GM23338 (cell line): Measurements from ENCODE around the gene CIAPIN1.

Experiments used
- CREB1 ChIP-seq: fragments of 250-450 bp; sonication (Bioruptor Pico); IDR thresholded peaks from 2 replicates; pipeline ENCODE4 v1.5.0; 2020; ENCODE audit warnings: low read depth, mild to moderate bottlenecking, moderate library complexity
- CTCF ChIP-seq, 2 experiments: fragments of 200-600 bp in 1 of 2; sonication (generic) in 1 of 2; conservative IDR thresholded peaks; 2 replicates each; pipeline versions ENCODE4 v1.5.1 to v1.6.1; 2016 to 2017; ENCODE audit warnings: antibody characterized with exemption in 2 of 2, low read depth in 2 of 2, mild to moderate bottlenecking in 2 of 2, moderate library complexity in 1 of 2
- EZH2 ChIP-seq: fragments of 200-600 bp; sonication (generic); IDR thresholded peaks from one replicate; pipeline ENCODE4 v1.8.0; 2017; ENCODE audit warnings: antibody characterized with exemption, mild to moderate bottlenecking, low read depth; ENCODE audit not compliant: unreplicated experiment
- EZH2phosphoT487 ChIP-seq: fragments of 200-600 bp; sonication (generic); IDR thresholded peaks from one replicate; pipeline ENCODE4 v1.8.1; 2018; ENCODE audit warnings: antibody characterized with exemption; ENCODE audit not compliant: unreplicated experiment
- JUNB ChIP-seq: IDR thresholded peaks from one replicate; pipeline ENCODE4 v1.6.1; 2016; ENCODE audit warnings: antibody characterized with exemption; ENCODE audit not compliant: unreplicated experiment
- POLR2AphosphoS5 ChIP-seq: IDR thresholded peaks from 2 replicates; pipeline ENCODE4 v1.6.1; 2016; ENCODE audit warnings: antibody characterized with exemption, low read depth
- STAT1 ChIP-seq: IDR thresholded peaks from one replicate; pipeline ENCODE4 v1.6.1; 2016; ENCODE audit warnings: antibody characterized with exemption; ENCODE audit not compliant: unreplicated experiment
- ZNF331 ChIP-seq: fragments of 250-450 bp; sonication (Bioruptor Pico); IDR thresholded peaks from 2 replicates; pipeline ENCODE4 v1.5.0; 2020; ENCODE audit warnings: low read depth, mild to moderate bottlenecking, moderate library complexity
- TF ChIP-seq, protein P1 (sequence below): IDR thresholded peaks from one replicate; pipeline ENCODE4 v1.6.1; 2018; ENCODE audit warnings: antibody characterized with exemption; ENCODE audit not compliant: unreplicated experiment

DNA sequence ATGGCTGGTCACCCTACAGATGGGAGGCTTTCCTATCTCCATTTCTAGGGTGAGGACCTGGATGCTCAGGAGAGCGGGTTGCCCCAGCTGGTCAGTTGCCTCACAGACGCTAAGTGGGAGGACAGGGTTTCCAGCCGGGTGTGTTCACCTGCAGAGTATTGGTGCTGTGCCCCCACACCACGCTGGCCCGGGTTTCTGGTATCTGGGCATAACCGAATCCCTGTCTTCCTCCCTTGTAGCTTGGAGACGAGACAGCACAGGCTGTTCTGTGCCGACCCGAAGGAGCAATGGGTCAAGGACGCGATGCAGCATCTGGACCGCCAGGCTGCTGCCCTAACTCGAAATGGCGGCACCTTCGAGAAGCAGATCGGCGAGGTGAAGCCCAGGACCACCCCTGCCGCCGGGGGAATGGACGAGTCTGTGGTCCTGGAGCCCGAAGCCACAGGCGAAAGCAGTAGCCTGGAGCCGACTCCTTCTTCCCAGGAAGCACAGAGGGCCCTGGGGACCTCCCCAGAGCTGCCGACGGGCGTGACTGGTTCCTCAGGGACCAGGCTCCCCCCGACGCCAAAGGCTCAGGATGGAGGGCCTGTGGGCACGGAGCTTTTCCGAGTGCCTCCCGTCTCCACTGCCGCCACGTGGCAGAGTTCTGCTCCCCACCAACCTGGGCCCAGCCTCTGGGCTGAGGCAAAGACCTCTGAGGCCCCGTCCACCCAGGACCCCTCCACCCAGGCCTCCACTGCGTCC is 65.2 kb downstream of the CIAPIN1 start:
- TF ChIP-seq CTCF (conservative IDR thresholded peaks at IDR 0.05; ENCODE audit: low read depth in 2 of 2) (no peak), EZH2 (no peak), CREB1 (no peak), POLR2AphosphoS5 (no peak), STAT1 (no peak), EZH2phosphoT487 (no peak), ZNF331 (CRISPR knock-in tag) (no peak), JUNB (no peak)
- TF ChIP-seq, protein P1, sequence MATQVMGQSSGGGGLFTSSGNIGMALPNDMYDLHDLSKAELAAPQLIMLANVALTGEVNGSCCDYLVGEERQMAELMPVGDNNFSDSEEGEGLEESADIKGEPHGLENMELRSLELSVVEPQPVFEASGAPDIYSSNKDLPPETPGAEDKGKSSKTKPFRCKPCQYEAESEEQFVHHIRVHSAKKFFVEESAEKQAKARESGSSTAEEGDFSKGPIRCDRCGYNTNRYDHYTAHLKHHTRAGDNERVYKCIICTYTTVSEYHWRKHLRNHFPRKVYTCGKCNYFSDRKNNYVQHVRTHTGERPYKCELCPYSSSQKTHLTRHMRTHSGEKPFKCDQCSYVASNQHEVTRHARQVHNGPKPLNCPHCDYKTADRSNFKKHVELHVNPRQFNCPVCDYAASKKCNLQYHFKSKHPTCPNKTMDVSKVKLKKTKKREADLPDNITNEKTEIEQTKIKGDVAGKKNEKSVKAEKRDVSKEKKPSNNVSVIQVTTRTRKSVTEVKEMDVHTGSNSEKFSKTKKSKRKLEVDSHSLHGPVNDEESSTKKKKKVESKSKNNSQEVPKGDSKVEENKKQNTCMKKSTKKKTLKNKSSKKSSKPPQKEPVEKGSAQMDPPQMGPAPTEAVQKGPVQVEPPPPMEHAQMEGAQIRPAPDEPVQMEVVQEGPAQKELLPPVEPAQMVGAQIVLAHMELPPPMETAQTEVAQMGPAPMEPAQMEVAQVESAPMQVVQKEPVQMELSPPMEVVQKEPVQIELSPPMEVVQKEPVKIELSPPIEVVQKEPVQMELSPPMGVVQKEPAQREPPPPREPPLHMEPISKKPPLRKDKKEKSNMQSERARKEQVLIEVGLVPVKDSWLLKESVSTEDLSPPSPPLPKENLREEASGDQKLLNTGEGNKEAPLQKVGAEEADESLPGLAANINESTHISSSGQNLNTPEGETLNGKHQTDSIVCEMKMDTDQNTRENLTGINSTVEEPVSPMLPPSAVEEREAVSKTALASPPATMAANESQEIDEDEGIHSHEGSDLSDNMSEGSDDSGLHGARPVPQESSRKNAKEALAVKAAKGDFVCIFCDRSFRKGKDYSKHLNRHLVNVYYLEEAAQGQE = no peak
